Left ventricle myocardium inferior (tissue), 1 donor: ENCODE results near the gene MAB21L1. TPM values are rescaled to one million over a fixed set of nuclear protein-coding genes. Genes with fewer than 3 reads are reported as not detected.

ENCODE experiments used
- DNase-seq: peaks from one replicate; pipeline ENCODE4 v3.0.0-alpha.2; 2020
- H3K27ac ChIP-seq: fragments of 200-600 bp; replicated peaks from 2 replicates; pipeline ENCODE4 v1.8.0; 2021
- H3K27me3 ChIP-seq: fragments of 200-600 bp; 2 replicates; pipeline ENCODE4 v1.8.0; 2021; ENCODE audit warnings: low read depth
- H3K36me3 ChIP-seq: fragments of 200-600 bp; 2 replicates; pipeline ENCODE4 v1.8.0; 2021
- H3K4me1 ChIP-seq: fragments of 200-600 bp; 2 replicates; pipeline ENCODE4 v1.8.0; 2021
- H3K4me3 ChIP-seq: fragments of 200-600 bp; 2 replicates; pipeline ENCODE4 v1.8.0; 2021; ENCODE audit warnings: mild to moderate bottlenecking, moderate library complexity
- H3K9me3 ChIP-seq: fragments of 200-600 bp; replicated peaks from 2 replicates; pipeline ENCODE4 v1.8.0; 2021
- CTCF ChIP-seq: fragments of 200-600 bp; IDR thresholded peaks from 2 replicates; pipeline ENCODE4 v1.8.0; 2021; ENCODE audit warnings: antibody characterized with exemption, mild to moderate bottlenecking, borderline replicate concordance
- intact Hi-C: fragments of 100-400 bp; cut with micrococcal nuclease; formaldehyde crosslinking; loops from one replicate; pipeline ENCODE4 v1.11.0; 2022
- total RNA-seq: library from RNA; stranded (reverse); fragmentation: NEBNext Ultra II Directional; extraction: Animal tissue kit (Norgen Biotek cat#: 25700); gene quantifications from one replicate; pipeline ENCODE4 v1.2.1, GENCODE V29; 2021
- donor health status: DM: no; HTN: yes; CAD: no; lungs with severe emphysema.

Gene MAB21L1
- total RNA-seq, 1 donor from 2014 or later, result 0.47 TPM

- Histone ChIP-seq H3K36me3 (no peaks in the 10 kb centered on the region), H3K4me1 (peaks cover 20% of the 10 kb centered on the region), H3K27ac (peak overlapping the region; percentile 84), H3K9me3 (no peaks in the 10 kb centered on the region), H3K27me3 (no peaks in the 10 kb centered on the region), H3K4me3 (peak overlapping the region; percentile 68)
- DNase-seq, result no peak
- intact Hi-C loops, result no loop called here
- TF ChIP-seq CTCF, result no peak
Observed at GRCh38 chr13:35471706-35472322, 4.7 kb downstream of the MAB21L1 start.

- peak; percentile 29 for TF ChIP-seq CTCF
- Histone ChIP-seq H3K4me1 (peaks cover 20% of the 10 kb centered on the region), H3K36me3 (no peaks in the 10 kb centered on the region), H3K4me3 (peak overlapping the region; percentile 68), H3K9me3 (no peaks in the 10 kb centered on the region), H3K27me3 (no peaks in the 10 kb centered on the region), H3K27ac (peak overlapping the region; percentile 84)
- intact Hi-C loops, result no loop called here
- DNase-seq, result peak; percentile 62
Observed at GRCh38 chr13:35470671-35471661, 5.5 kb downstream of the MAB21L1 start.

GRCh38 chr13:35469806-35470525, 6.5 kb downstream of the MAB21L1 start:
- H3K4me3 ChIP-seq, result peak overlapping the region; percentile 68
- no peak for TF ChIP-seq CTCF
- H3K4me1 ChIP-seq, result peaks cover 13% of the 10 kb centered on the region
- no peak for DNase-seq
- no peaks in the 10 kb centered on the region for H3K27me3 ChIP-seq
- H3K9me3 ChIP-seq, result no peaks in the 10 kb centered on the region
- intact Hi-C loops, result no loop called here
- H3K27ac ChIP-seq, result peak overlapping the region; percentile 84
- no peaks in the 10 kb centered on the region for H3K36me3 ChIP-seq

GRCh38 chr13:35468195-35468594, 8.3 kb downstream of the MAB21L1 start:
- no peak overlapping the region for H3K27ac ChIP-seq
- H3K9me3 ChIP-seq, result no peaks in the 10 kb centered on the region
- H3K36me3 ChIP-seq, result no peaks in the 10 kb centered on the region
- H3K4me3 ChIP-seq, result no peak overlapping the region
- DNase-seq, result no peak
- no peaks in the 10 kb centered on the region for H3K27me3 ChIP-seq
- H3K4me1 ChIP-seq, result peaks cover 13% of the 10 kb centered on the region
- no peak for TF ChIP-seq CTCF
- intact Hi-C loops, result no loop called here

GRCh38 chr13:35465371-35465770, 11.1 kb downstream of the MAB21L1 start:
- Histone ChIP-seq H3K27me3 (no peaks in the 10 kb centered on the region), H3K4me3 (no peak overlapping the region), H3K9me3 (no peaks in the 10 kb centered on the region), H3K27ac (no peak overlapping the region), H3K36me3 (no peaks in the 10 kb centered on the region), H3K4me1 (peaks cover 4% of the 10 kb centered on the region)
- intact Hi-C loops, result no loop called here
- DNase-seq, result no peak
- no peak for TF ChIP-seq CTCF
